HG02885 (cell line): Measurements from ENCODE around the gene PRR35.
"Not testable (repeated sequence)": the region's sequence is repeated elsewhere in the genome, so short reads cannot be mapped to it uniquely, and the experiment has no call there.

Experiments
- ATAC-seq: cut with Tn5 transposase; IDR thresholded peaks from one replicate; pipeline ENCODE4 v1.9.1; 2021; ENCODE audit warnings: mild to moderate bottlenecking; ENCODE audit not compliant: unreplicated experiment, poor library complexity

PRR35 gene

GRCh38 chr16:591892-592517 lies 31.8 kb downstream of the PRR35 start:
- no peak for ATAC-seq

- ATAC-seq, result no peak
These were observed 32.5 kb downstream of the PRR35 start for GRCh38 chr16:592518-593306.

GRCh38 chr16:593406-593805 lies 33.2 kb downstream of the PRR35 start:
- no peak for ATAC-seq

GRCh38 chr16:593807-594206 lies 33.6 kb downstream of the PRR35 start:
- no peak for ATAC-seq

- no peak for ATAC-seq
These were observed 34.9 kb downstream of the PRR35 start for GRCh38 chr16:595094-595528.

- no peak for ATAC-seq
These were observed 35.9 kb downstream of the PRR35 start for GRCh38 chr16:595942-596735.

GRCh38 chr16:596736-597060 lies 36.5 kb downstream of the PRR35 start:
- ATAC-seq, result no peak

GRCh38 chr16:597655-598054 lies 37.5 kb downstream of the PRR35 start:
- not testable (repeated sequence) for ATAC-seq

- no peak for ATAC-seq
These were observed 38.9 kb downstream of the PRR35 start for GRCh38 chr16:598823-599739.

GRCh38 chr16:600781-601180 lies 40.6 kb downstream of the PRR35 start:
- ATAC-seq, result no peak

- no peak for ATAC-seq
These were observed 43.7 kb downstream of the PRR35 start for GRCh38 chr16:603933-604332.

GRCh38 chr16:606656-607307 lies 46.6 kb downstream of the PRR35 start:
- ATAC-seq, result no peak

GRCh38 chr16:608019-608418 lies 47.8 kb downstream of the PRR35 start:
- ATAC-seq, result no peak

GRCh38 chr16:609316-609715 lies 49.1 kb downstream of the PRR35 start:
- ATAC-seq, result no peak

- ATAC-seq, result no peak
These were observed 49.8 kb downstream of the PRR35 start for GRCh38 chr16:609984-610383.

GRCh38 chr16:610513-611381 lies 50.6 kb downstream of the PRR35 start:
- no peak for ATAC-seq

- no peak for ATAC-seq
These were observed 54.9 kb downstream of the PRR35 start for GRCh38 chr16:615122-615521.
